ENCODE measurements around the gene TMEM72. TPM values are rescaled to one million over a fixed set of nuclear protein-coding genes. Genes with fewer than 3 reads are reported as not detected.

TMEM72 gene
- total RNA-seq, 1 donor from 2014 or later = not detected

DNA sequence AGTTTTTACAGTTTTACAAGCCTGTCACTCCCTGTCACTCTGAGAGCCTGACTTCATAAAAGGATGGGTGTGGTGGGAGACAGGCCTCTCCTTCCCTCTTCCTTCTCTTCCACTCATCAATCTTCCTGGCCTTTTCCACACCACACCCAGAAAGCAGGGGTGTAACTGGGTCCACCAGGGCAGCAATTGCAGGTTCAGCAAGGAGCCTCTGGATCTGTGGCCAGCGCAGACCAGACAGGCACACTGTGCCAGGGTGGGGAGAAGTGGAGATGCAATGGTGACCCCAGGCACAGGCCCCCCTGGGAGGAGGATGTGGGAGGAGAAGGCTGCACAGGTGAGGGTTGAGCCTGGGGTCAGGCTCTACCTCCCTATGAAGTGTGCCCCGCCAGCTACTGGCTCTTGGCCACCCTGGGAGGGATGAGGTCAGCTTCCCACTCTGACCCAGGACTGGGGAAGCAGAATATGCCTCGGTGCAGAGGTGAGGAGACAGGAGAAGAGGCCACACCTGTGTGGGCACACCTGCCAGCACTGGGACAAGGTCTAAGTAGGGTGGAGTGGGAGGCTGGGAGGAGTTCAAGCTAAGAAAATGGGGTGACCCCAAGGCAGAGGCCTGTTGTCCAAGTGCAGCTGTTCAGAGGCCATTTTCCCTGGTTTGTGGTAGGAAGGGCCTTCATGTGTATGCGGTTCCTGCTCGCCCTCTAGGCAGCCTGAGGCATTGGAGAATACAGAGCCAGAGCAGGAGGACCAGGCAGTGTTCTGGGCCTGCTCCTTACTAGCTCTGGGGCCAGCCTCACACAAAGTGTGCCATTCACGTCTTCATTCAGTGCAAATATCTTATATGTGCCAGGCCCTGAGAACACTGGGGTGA is 20.2 kb upstream of the TMEM72 start:
- TF ChIP-seq, protein P1, sequence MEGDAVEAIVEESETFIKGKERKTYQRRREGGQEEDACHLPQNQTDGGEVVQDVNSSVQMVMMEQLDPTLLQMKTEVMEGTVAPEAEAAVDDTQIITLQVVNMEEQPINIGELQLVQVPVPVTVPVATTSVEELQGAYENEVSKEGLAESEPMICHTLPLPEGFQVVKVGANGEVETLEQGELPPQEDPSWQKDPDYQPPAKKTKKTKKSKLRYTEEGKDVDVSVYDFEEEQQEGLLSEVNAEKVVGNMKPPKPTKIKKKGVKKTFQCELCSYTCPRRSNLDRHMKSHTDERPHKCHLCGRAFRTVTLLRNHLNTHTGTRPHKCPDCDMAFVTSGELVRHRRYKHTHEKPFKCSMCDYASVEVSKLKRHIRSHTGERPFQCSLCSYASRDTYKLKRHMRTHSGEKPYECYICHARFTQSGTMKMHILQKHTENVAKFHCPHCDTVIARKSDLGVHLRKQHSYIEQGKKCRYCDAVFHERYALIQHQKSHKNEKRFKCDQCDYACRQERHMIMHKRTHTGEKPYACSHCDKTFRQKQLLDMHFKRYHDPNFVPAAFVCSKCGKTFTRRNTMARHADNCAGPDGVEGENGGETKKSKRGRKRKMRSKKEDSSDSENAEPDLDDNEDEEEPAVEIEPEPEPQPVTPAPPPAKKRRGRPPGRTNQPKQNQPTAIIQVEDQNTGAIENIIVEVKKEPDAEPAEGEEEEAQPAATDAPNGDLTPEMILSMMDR (IDR thresholded peaks at IDR 0.05; ENCODE audit: insufficient read depth, low read length, poor library complexity, severe bottlenecking) = no peak
- no peaks in the 10 kb centered on the region for H3K27me3 ChIP-seq (ENCODE audit: control insufficient read depth, insufficient read depth, low read length)
- no peak overlapping the region for H3K4me3 ChIP-seq (ENCODE audit: low read depth, low read length)
- DNase-seq (ENCODE audit: low read depth) = no peak
- H3K36me3 ChIP-seq (ENCODE audit: control insufficient read depth, insufficient read depth, low read length) = no peaks in the 10 kb centered on the region

DNA sequence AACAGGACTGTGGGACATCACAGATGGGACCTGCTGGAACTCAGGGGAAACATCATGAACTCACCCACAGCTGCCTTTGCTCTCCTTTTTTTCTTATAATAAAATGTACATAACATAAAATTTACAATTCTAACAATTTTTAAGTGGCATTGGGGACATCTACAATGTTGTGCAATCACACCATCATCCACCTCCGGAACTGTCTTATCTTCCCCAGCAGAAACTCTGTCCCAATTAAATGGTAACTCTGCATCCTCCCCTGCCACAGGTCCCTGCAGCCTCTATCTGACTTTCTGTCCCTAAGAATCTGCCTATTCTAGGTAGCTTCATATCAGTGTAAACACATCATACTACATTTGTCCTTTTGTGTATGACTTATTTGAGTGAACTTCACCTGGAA is 19.4 kb upstream of the TMEM72 start:
- no peaks in the 10 kb centered on the region for H3K36me3 ChIP-seq (ENCODE audit: control insufficient read depth, insufficient read depth, low read length)
- no peak overlapping the region for H3K4me3 ChIP-seq (ENCODE audit: low read depth, low read length)
- TF ChIP-seq, protein P1 (IDR thresholded peaks at IDR 0.05; ENCODE audit: insufficient read depth, low read length, poor library complexity, severe bottlenecking) = no peak
- no peak for DNase-seq (ENCODE audit: low read depth)
- no peaks in the 10 kb centered on the region for H3K27me3 ChIP-seq (ENCODE audit: control insufficient read depth, insufficient read depth, low read length)

DNA sequence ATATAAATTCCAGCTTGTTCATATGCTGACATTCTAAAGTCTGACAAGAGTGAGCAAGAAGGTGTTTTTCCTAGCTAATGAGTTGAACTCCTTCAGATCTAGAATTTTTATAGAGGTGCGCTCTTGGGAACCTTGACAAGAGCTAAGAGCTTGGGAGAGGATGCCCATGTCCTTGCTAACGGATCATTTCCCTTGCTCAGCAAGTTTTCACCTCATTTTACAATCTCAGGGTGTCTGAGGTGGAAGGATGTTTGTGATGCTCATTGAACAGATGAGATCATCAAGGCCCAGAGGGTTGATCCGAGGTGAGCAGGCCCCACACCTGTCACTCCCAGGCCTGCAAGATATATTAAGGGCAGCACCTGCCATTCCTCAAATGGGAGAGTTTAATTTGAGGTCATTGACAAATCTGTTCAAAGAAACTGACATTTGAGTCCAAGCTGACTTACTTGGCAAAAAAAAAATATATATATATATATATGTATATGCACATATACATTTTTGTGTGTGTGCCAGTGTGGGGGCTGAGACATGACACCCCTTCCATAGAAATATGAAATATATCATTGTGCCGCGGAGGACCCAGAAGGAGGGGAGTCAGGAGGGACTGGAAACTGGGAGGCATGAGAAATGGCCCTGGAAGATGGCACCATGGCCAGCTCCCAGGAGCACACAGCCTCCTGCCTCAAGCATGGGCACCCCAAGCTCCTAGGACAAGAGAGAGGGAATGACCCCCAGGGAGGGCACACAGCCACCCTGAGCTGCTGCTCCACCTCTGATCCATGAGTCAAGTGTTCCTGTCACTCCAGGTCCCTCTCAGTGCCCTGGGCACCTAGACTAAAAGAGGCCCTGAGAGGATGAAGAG is 17.3 kb upstream of the TMEM72 start:
- Histone ChIP-seq H3K4me3 (ENCODE audit: low read depth, low read length) (no peak overlapping the region), H3K27me3 (ENCODE audit: control insufficient read depth, insufficient read depth, low read length) (no peaks in the 10 kb centered on the region), H3K36me3 (ENCODE audit: control insufficient read depth, insufficient read depth, low read length) (peaks cover 2% of the 10 kb centered on the region)
- TF ChIP-seq, protein P1 (IDR thresholded peaks at IDR 0.05; ENCODE audit: insufficient read depth, low read length, poor library complexity, severe bottlenecking) = no peak
- no peak for DNase-seq (ENCODE audit: low read depth)

GRCh38 chr10:44894691-44895090 is 16.4 kb upstream of the TMEM72 start:
- TF ChIP-seq, protein P1 (IDR thresholded peaks at IDR 0.05; ENCODE audit: insufficient read depth, low read length, poor library complexity, severe bottlenecking) = no peak
- H3K27me3 ChIP-seq (ENCODE audit: control insufficient read depth, insufficient read depth, low read length) = no peaks in the 10 kb centered on the region
- no peak for DNase-seq (ENCODE audit: low read depth)

GRCh38 chr10:44895280-44895679 is 15.9 kb upstream of the TMEM72 start:
- TF ChIP-seq, protein P1 (IDR thresholded peaks at IDR 0.05; ENCODE audit: insufficient read depth, low read length, poor library complexity, severe bottlenecking) = no peak
- DNase-seq (ENCODE audit: low read depth) = no peak
- Histone ChIP-seq H3K36me3 (ENCODE audit: control insufficient read depth, insufficient read depth, low read length) (peaks cover 2% of the 10 kb centered on the region), H3K4me3 (ENCODE audit: low read depth, low read length) (no peak overlapping the region), H3K27me3 (ENCODE audit: control insufficient read depth, insufficient read depth, low read length) (no peaks in the 10 kb centered on the region)

More at GRCh38 chr10:44894691-44895090, 16.4 kb upstream of the TMEM72 start:
- Histone ChIP-seq H3K4me3 (ENCODE audit: low read depth, low read length) (no peak overlapping the region), H3K36me3 (ENCODE audit: control insufficient read depth, insufficient read depth, low read length) (peaks cover 2% of the 10 kb centered on the region)
